ENCODE data around the gene SLC22A31. TPM values are rescaled to one million over a fixed set of nuclear protein-coding genes. Genes with fewer than 3 reads are reported as not detected.

Gene SLC22A31
- total RNA-seq, 1 donor from 2014 or later: not detected

DNA sequence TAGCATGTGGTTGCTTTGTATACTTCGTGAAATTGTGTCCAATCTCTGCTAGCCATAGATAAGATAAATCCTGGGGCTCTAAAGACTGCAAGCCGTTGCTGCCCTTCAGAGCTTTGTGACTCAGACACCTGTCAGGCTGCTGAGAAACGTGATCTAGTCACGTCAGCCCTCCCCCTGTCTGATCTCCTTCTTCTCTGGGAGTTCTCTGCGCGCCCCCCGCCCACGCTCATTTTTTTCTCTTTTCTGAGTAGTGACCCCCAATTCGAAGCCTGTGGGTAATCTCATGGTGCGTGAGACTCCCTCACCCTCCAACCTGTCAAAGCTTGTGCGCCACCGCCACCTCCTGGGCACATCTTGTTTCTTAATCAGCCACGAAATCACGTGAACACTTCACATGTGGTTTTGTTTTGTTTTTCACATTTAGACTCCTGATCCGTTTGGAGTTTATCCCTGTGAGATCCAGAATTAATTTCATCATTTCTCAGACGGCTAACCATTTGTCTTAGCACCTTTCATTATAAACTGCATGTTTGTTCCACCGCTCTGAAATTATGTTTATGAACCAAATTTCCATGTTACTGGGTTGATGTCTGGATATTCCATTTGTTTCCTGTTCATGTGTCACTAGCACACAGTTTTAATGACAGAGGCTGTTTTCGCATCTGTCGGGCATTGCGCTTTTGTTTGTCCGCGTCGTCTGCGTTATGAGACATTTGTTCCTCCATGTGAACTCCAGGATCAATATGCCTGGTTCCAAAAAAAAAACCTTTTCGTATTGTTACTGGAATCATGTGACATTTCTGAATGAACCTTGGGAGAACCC lies 16.2 kb upstream of the SLC22A31 start:
- Mint-ChIP-seq H3K27me3 (no peaks in the 10 kb centered on the region), H3K27ac (peak overlapping the region; percentile 93), H3K36me3 (ENCODE audit: low read depth) (peaks cover 10% of the 10 kb centered on the region), H3K9me3 (no peaks in the 10 kb centered on the region), H3K4me3 (peak overlapping the region; percentile 91), H3K4me1 (peaks cover 19% of the 10 kb centered on the region)
- ATAC-seq (ENCODE audit: low read depth) (peak; percentile 64), DNase-seq (peak; percentile 67)
- CTCF ChIA-PET: interaction anchor here (0.7 to 3.1 kb wide), 9 partner anchors 259 to 483 kb away, joined by 3 to 36 read pairs (median 3); no protein-coding TSS in a partner anchor
- POLR2A ChIA-PET: interaction anchor here (0.7 to 1.4 kb wide), 10 partner anchors 16 to 647 kb away, joined by 3 to 16 read pairs (median 4); partner anchors contain the start of genes APRT, SLC22A31 and ZC3H18
- intact Hi-C loops (cut with micrococcal nuclease): loop anchor here (1.0 to 10.0 kb wide), 15 partner anchors 24 to 772 kb away; partner anchors contain the start of genes CDH15, IL17C, PIEZO1 and TRAPPC2L
- TF ChIP-seq, protein P1, sequence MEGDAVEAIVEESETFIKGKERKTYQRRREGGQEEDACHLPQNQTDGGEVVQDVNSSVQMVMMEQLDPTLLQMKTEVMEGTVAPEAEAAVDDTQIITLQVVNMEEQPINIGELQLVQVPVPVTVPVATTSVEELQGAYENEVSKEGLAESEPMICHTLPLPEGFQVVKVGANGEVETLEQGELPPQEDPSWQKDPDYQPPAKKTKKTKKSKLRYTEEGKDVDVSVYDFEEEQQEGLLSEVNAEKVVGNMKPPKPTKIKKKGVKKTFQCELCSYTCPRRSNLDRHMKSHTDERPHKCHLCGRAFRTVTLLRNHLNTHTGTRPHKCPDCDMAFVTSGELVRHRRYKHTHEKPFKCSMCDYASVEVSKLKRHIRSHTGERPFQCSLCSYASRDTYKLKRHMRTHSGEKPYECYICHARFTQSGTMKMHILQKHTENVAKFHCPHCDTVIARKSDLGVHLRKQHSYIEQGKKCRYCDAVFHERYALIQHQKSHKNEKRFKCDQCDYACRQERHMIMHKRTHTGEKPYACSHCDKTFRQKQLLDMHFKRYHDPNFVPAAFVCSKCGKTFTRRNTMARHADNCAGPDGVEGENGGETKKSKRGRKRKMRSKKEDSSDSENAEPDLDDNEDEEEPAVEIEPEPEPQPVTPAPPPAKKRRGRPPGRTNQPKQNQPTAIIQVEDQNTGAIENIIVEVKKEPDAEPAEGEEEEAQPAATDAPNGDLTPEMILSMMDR (IDR thresholded peaks at IDR 0.05): no peak

DNA sequence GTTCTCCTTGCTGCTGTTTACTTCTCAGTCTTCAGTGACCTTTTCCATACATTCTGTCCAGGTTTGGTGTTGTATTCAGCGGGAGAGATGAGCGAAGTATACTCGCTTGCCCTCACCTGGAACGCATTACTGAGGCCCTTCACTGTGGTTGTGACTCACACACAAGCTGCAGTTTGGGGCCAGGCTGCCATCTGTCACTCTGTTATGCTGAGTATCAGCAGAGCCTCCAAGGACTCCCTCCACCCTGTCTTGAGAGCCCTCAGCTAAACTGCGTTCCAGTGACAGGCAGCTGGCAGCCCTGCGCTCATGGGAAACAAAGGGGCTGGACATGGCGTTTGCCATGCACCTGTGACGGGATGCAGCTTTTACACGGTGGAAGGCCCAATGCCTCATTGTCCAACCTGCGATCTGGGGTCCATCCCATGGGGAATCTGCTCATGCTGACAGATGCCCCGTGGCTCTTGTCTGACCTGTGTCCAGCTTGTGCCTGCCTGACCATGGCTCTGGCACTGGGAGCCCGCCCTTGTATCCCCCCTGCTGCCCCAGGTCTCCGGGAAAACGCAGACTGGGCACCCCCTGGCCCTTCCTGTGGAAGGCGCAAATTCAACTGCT lies 10.7 kb upstream of the SLC22A31 start:
- intact Hi-C loops (cut with micrococcal nuclease): loop anchor here (10.0 kb wide), 2 partner anchors 576 to 766 kb away; partner anchors contain the start of gene IL17C
- no peak overlapping the region for H3K27ac Mint-ChIP-seq
- CTCF ChIA-PET: no interaction called here

DNA sequence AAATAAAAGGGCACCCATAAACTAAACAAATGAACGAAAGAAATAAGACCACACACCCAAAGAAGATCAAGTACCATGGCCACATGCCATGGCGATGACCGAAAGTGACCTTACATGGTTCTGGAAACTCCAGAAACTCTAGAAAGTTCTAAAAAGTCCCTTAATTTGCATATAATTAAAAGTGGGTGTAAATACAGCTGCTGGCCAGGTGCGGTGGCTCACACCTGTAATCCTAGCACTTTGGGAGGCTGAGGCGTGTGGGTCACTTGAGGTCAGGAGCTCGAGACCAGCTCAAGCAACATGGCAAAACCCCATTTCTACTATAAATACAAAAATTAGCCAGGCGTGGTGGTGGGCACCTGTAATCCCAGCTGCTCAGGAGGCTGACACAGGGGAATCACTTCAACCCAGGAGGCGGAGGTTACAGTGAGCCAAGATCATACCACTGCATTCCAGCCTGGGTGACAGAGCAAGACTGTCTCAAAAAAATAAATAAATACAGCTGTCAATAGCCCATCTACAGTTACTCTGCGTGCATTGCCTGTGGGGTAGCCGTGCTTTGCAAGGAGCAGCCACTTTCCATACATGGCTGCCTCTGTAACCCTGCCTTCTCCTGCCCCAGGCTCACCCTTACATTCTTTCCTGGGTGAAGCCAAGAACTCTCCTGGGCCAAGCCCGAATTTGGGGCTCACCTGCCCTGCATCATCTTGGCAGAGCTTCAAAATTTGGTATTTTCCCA lies 10.0 kb upstream of the SLC22A31 start:
- intact Hi-C loops (cut with micrococcal nuclease): loop anchor here (10.0 kb wide), 2 partner anchors 576 to 766 kb away; partner anchors contain the start of gene IL17C
- H3K27me3 Mint-ChIP-seq: peaks cover 17% of the 10 kb centered on the region
- ChIA-PET POLR2A (no interaction called here), CTCF (no interaction called here)
- H3K4me1 Mint-ChIP-seq: peaks cover 5% of the 10 kb centered on the region
- H3K36me3 Mint-ChIP-seq (ENCODE audit: low read depth): no peaks in the 10 kb centered on the region
- no peak for ATAC-seq (ENCODE audit: low read depth)
- no peak overlapping the region for H3K27ac Mint-ChIP-seq
- H3K4me3 Mint-ChIP-seq: no peak overlapping the region
- DNase-seq: no peak
- H3K9me3 Mint-ChIP-seq: no peaks in the 10 kb centered on the region
- TF ChIP-seq, protein P1 (IDR thresholded peaks at IDR 0.05): no peak

More for the DNA sequence above, 10.7 kb upstream of the SLC22A31 start:
- DNase-seq: no peak
- no peaks in the 10 kb centered on the region for H3K36me3 Mint-ChIP-seq (ENCODE audit: low read depth)
- POLR2A ChIA-PET: no interaction called here
- H3K9me3 Mint-ChIP-seq: no peaks in the 10 kb centered on the region
- H3K4me3 Mint-ChIP-seq: no peak overlapping the region
- peaks cover 17% of the 10 kb centered on the region for H3K27me3 Mint-ChIP-seq
- TF ChIP-seq, protein P1 (IDR thresholded peaks at IDR 0.05): no peak
- H3K4me1 Mint-ChIP-seq: peaks cover 5% of the 10 kb centered on the region
- no peak for ATAC-seq (ENCODE audit: low read depth)

DNA sequence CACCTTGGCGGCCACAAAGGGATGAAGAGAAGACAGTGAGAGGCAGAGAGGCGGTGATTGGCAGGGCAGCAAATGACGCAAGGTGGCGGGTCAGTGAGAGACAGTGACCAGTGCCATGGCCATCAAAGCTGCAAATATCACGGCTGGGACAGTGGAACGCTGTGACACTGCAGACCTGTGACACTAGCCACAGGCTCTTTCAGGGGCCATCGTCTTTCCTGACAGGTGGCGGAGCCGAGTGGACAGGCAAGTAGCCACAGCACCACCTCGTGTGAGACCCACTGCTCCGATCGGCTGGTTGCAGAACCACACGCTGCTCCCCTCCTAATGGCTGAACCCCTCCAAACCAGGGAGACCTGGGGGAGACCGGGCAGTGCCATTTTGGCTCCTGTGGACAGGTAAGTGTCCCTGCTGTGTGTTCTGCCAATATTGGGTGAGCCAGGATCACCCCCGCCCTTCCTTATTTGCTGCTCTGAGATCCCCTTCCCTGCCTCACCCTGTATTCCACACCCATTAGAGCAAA lies 9.2 kb upstream of the SLC22A31 start:
- TF ChIP-seq, protein P1 (IDR thresholded peaks at IDR 0.05): no peak
- Mint-ChIP-seq H3K27ac (no peak overlapping the region), H3K27me3 (peaks cover 23% of the 10 kb centered on the region), H3K4me3 (no peak overlapping the region), H3K9me3 (no peaks in the 10 kb centered on the region), H3K36me3 (ENCODE audit: low read depth) (no peaks in the 10 kb centered on the region), H3K4me1 (peaks cover 2% of the 10 kb centered on the region)
- ChIA-PET CTCF (no interaction called here), POLR2A (no interaction called here)
- intact Hi-C loops (cut with micrococcal nuclease): loop anchor here (10.0 kb wide), 2 partner anchors 575 to 765 kb away; partner anchors contain the start of gene IL17C
- ATAC-seq (ENCODE audit: low read depth): no peak
- DNase-seq: no peak

Measured in activated B cell treated with CpG ODN at 0.5 μM for 24 hours (primary cell).